ENCODE data around the gene TMEM191B.
"Not testable (repeated sequence)": the region's sequence is repeated elsewhere in the genome, so short reads cannot be mapped to it uniquely, and the experiment has no call there.

TMEM191B gene

GRCh38 chr22:18527752-18528596 lies at the start of gene TMEM191B:
TSS of gene TMEM191B (plus strand) at chr22:18527802. CDS start at chr22:18527981, 179 bp downstream.
- not testable (repeated sequence) for DNase-seq

GRCh38 chr22:18496227-18496626 lies 31.4 kb upstream of the TMEM191B start:
- DNase-seq: not testable (repeated sequence)

- DNase-seq: not testable (repeated sequence)
These were observed 16.3 kb upstream of the TMEM191B start for GRCh38 chr22:18511327-18511726.

DNA sequence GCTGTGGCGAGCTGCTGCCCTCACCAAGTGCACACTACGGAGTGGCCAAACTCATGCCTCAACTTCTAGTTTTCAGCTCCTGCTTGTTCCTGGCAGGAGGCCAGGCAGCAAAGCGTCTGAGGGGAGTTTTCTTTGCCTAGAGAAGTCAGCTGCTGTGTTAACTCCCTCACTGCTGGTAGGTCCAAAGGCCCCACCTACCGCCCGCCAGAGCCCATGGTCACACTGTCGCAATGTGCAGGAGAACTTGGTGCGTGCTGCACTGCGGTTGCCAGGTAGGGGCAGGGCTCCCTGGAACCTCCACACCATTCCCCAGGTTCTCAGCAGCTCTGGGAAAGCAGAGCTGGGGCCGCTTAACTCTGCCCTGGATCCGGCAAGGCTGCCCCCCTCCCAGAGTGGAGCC lies 15.2 kb upstream of the TMEM191B start:
- DNase-seq: not testable (repeated sequence)

GRCh38 chr22:18513454-18513853 lies 14.1 kb upstream of the TMEM191B start:
- not testable (repeated sequence) for DNase-seq

- DNase-seq: not testable (repeated sequence)
These were observed 9.5 kb upstream of the TMEM191B start, which contains the start of gene GGTLC3 for GRCh38 chr22:18518061-18518460. TSS of gene GGTLC3 (minus strand) at chr22:18518161. CDS start at chr22:18517897, 264 bp downstream.

DNA sequence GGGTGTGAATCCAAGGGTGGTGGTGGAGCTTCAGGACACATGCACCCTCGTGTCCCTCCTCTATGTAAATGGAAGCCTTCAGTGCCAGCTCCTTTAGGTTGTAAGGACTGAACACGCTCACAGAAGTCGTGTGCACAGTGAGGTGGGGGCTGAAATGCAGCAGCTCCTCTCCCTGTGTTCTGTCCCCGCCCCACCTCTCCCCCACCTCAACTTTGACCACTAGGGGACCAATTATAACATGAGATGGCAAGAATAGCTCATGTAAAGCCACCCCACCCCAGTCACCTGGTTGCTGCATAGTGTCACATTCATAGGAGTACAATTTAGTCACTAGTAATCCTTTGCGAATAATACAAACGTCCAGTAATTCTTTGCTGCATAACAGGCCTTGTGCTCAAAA lies 4.8 kb upstream of the TMEM191B start:
- not testable (repeated sequence) for DNase-seq

DNA sequence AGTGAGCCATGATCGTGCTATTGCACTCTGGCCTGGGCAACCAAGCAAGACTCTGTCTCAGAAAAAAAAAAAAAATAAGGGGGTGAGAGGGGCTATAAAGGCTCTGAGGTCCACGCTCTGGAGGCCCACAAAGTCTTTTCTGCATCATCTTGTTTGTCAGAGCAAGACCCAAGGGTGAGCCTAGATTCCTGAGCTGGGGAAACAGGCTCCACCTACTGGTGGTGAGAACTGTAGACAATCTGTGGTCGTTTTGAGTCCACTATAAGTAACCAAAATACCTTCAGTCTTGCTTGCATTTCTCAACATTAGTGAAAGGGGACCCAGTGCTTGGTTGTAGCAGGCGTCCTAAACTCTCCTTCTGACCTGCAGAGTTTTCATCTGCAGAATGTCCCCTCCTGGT lies 4.3 kb upstream of the TMEM191B start:
- not testable (repeated sequence) for DNase-seq

DNA sequence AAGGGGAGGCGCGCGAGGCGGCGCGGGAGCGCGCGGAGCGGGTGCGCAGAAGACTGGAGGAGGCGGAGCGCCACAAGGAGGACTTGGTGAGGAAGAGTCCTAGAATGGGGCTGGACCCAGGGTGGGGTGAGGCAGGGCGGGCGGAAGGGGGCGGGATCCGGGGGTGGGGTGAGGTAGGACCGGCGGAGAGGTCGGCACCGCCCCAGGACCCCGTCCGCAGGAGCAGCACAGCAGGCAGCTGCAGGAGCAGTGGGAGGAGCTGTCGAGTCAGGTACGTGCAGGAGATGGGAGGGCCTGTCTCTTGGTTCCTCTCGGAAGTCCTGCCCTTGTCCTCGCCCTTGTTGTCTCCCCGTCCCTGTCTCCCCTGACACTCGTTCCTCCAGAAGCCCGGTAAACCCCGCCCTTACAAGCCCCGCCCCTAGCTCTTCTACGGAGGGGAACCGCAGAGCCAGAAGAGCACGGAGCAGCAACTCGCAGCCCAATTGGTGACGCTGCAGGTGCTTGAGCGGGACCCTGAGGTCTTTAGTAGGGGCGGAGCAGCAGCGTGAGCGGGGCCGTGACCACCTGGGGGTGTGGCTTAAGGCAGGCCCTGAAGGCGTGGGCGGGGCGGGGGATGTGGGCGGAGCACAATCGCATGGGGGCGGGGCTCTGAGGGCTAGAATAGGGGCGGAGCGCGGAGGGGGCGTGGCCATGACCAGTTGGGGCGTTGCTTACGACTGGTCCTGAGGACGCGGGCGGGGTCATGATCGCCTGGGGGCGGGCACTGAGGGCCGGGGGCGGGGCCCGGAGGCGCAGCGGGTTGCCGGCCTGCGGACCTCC lies 1.2 kb downstream of the TMEM191B start:
- not testable (repeated sequence) for DNase-seq

- not testable (repeated sequence) for DNase-seq
These were observed 2.0 kb downstream of the TMEM191B start for GRCh38 chr22:18529416-18530145.

- not testable (repeated sequence) for DNase-seq
These were observed 6.0 kb downstream of the TMEM191B start for GRCh38 chr22:18533633-18534032.

DNA sequence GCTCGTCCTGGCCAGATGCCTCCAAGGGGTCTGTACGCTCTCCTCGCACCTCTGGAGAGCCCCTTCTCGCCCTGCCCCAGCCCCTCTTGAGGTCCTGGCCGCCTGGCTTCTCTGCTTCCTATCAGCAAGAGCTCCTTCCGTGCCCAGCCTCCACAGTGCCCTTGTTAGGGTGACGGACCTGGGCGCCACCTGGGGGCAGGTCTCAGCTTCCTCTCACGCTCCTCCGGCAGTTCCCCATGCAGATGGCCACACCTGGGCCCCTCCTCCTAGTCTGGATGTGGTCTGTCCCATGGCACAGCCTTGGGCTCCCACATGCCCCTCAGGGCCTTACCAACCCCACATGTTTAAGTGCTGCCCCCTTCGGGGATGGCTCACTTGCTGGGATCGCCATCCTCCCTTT lies 6.7 kb downstream of the TMEM191B start:
- DNase-seq: not testable (repeated sequence)

GRCh38 chr22:18539994-18540393 lies 12.4 kb downstream of the TMEM191B start:
- not testable (repeated sequence) for DNase-seq

GRCh38 chr22:18543400-18543799 lies 15.8 kb downstream of the TMEM191B start:
- not testable (repeated sequence) for DNase-seq

GRCh38 chr22:18544615-18545014 lies 17.0 kb downstream of the TMEM191B start:
- DNase-seq: not testable (repeated sequence)

DNA sequence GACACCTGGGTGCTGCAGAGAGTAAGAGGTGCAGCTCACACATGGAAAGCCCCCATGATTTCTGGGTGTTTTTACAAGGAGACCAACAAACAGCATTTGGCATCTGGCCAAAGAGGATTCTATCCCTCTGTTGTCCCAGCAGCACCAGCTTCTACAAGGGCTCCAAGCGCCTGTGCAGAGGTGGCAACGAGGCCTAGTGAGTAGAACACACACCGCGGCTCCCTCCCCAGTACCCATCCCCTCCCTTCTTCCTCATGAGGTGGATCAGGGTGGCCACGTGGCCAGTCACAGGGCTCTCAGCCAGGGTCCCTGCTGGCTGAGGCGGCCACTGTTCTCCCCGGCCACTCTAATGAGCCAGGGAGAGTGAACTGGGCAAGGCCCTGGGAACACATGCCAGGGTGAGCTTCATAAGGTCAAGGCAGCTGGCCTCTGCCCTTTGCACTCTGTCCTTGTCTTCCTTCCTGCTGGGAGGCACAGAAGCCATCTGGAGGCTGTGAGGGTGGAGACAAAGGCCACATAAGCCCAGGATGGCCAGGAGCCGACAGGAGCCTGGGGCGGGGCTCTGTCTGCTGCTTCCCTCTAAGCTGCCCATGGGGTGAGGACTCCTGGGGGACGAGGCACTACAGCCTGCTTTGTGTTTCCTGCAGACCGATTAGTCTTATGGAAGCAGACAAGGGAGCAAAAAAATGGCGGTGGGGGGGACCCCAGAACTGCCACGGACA lies 22.0 kb downstream of the TMEM191B start:
- not testable (repeated sequence) for DNase-seq

GRCh38 chr22:18551046-18551445 lies 23.4 kb downstream of the TMEM191B start:
- DNase-seq: not testable (repeated sequence)

- not testable (repeated sequence) for DNase-seq
These were observed 25.4 kb downstream of the TMEM191B start for GRCh38 chr22:18552839-18553597.

DNA sequence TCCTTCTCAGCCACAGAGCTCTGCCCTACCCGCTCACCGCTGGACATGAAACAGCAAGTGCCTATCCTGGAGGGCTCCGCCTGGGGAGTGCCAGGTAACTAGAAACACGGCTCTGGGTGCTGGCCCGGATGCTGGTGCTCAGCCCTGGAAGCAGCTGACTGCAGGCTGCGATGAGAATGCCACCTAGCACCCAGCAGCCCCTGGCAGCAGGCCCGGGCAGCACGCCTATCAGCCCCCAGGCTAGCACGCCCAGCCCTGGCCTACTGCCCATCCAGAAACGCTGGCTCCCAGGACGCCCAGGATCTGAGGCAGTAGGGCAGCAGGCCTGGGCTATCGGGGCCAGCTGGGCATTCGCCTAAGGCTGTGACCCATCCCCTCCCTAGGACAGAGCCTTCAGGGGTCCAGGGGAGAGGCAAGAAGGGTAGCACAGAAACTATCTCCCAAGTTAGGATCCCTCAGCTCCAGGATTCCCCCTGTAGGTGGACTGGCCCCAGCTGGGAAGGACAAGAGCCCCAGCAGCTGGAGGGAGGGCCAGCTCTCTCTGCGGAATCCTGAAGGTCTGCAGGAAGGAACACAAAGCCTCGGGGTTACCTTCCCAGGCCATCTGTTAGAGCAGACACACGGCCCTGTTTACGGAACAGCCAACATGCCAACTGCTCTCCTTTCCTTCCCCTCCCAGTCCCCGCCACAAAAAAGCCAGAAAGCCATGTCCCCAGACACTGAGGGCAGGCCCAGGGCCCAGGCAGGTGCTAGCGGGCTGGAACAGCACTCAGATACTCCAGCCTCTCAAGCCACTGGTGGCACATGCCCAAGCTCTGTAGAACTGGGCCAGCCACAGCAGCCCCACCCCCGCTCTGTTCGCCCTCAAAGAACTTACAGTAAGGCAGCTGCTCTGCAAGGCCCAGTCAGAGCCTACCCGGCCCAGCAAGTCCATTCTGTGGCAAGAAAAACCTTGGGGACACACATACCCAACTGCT lies 27.0 kb downstream of the TMEM191B start:
- not testable (repeated sequence) for DNase-seq

DNA sequence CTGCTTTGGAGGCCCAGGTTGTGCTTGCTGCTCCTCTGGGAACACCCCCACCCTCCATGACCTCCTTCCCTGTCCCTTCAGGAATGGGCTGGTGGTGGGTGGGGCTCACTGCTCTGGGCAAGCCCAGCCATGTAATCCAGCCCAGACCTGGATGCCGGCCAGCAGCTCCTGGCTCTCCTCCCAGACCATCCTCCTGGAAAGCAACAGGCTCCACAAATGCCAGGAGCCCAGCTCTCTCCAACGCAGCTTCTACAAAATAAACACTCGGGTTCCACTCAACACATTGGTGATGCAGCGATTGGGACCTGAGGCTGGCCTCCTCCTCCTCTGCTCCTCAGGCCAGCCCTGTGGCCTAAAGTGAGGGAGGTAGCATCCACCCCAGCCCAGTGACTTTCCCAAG lies 30.9 kb downstream of the TMEM191B start:
- not testable (repeated sequence) for DNase-seq
